GM18498 (cell line): Measurements from ENCODE around the gene SNRNP70.
"Not testable (repeated sequence)": the region's sequence is repeated elsewhere in the genome, so short reads cannot be mapped to it uniquely, and the experiment has no call there.

Experiments
- ATAC-seq: cut with Tn5 transposase; IDR thresholded peaks from one replicate; pipeline ENCODE4 v1.9.1; 2021; ENCODE audit warnings: mild to moderate bottlenecking, moderate library complexity; ENCODE audit not compliant: unreplicated experiment

SNRNP70 gene

GRCh38 chr19:49141352-49141751 is 56.1 kb downstream of the SNRNP70 start:
- no peak for ATAC-seq

DNA sequence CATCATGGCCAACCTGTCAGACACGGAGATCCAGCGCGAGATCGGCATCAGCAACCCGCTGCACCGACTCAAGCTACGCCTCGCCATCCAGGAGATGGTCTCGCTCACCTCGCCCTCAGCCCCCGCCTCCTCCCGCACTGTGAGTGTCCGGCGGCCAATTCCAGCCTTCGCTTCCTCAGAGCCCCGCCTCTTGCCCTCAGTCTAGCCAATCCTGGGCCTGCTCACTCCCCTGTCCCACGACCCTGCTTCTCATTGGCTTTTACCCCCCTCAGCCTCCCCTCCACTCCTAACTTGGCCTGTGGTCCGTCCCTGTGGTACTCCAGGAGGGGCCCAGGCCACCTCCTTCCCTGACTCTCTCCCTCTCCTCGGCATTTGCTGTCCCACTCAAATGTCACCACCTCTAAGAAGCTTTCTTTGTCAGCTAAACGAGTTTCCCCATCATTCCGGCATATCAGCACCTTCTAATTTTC is 57.6 kb downstream of the SNRNP70 start:
- no peak for ATAC-seq

DNA sequence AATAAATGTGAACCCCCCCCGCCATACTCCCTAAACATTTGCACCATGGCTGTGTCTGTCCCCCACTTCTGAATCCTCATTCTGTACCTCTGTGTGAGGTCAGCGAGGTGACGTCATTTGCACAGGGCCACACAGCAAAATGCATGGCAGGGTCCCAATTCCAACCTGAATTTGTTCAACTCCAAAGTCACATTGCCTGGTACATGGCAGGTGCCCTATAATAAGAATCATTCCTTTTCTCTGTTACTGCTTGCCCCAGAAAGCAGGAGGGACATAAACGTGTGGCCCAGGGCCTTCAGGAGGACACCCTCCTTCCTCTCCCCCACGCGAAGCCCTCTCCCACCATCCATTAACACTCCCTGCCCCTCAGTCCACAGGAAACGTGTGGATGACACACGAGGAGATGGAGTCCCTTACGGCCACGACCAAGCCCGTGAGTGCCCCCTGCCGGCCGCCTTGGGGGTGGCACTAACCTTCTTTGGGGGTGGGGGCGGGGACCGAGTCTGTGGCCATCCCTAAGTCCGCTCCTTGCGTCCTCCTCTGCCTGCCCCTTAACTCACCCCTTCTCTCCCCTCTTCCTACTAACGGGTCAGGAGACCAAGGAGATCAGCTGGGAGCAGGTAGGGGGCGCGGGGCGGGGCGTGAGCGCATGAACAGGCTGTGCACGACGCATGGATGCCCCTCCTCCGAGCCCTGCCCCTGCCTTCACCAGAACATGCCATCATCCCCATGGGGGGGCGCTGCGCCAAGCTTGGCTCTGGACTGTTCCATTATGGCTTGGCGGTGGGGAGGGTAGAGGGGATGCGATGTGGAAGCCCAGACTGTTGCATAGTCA is 60.5 kb downstream of the SNRNP70 start:
- no peak for ATAC-seq

GRCh38 chr19:49146408-49146770 is 61.1 kb downstream of the SNRNP70 start:
- ATAC-seq: not testable (repeated sequence)

GRCh38 chr19:49148044-49148682 is 62.9 kb downstream of the SNRNP70 start:
- ATAC-seq: no peak

GRCh38 chr19:49148784-49149651 is 63.8 kb downstream of the SNRNP70 start:
- no peak for ATAC-seq

GRCh38 chr19:49149652-49150105 is 64.4 kb downstream of the SNRNP70 start:
- ATAC-seq: no peak

GRCh38 chr19:49150106-49150943 is 65.1 kb downstream of the SNRNP70 start:
- no peak for ATAC-seq

DNA sequence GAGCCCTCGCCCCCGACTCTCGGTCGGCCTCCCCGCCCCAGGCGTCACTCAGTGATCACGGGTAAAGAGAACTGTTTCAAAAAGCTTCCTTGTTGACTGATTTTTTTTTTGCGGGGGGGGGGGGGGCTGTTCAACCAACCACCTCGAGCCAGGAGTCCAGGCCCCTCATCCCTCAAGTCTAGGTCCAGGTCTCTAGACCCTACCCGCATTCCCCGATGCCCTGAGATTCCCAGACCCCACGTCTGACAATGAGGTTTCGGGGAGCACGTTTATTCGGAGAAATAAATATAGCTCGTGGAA is 65.6 kb downstream of the SNRNP70 start:
- no peak for ATAC-seq

DNA sequence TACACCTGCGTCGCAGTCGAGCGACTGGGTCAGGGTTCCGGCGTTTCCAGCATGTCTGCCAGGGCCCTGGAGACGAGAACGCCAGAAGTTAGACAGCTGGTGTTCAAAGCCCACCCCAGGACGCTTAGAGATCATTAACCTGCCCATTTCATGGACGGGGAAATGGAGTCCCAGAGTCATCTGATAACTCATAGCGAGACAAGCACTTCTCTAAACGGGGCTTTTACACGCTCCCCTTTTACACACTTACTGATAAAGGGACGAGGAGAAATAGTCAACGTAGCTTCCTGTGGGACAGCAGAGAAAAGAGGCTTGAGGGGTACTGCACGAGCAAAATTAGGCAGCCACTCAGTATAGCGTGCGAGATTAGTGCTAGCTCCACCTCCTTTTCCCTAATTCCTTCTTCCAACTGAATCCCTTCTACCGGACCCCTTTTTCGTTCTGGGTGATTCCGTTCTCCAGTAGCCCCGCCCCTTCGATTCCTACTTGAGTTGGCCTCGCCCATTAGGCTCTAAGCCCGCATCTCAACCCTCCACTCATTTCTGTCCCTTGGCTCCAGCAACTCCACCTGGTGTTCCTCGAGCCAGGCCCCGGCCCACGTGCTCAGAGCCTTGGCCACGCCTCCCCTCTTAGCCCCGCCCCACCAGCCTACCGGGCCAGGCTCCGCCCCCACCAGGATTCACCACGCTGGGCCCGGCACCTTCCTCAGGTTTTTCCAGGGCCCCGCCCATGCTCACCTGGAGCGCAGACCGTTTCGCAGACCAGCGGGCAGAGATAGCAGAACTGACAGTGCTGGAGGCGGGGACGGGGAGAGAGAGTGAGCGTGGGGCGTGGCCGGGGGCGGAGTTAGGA is 66.2 kb downstream of the SNRNP70 start:
- ATAC-seq: no peak

DNA sequence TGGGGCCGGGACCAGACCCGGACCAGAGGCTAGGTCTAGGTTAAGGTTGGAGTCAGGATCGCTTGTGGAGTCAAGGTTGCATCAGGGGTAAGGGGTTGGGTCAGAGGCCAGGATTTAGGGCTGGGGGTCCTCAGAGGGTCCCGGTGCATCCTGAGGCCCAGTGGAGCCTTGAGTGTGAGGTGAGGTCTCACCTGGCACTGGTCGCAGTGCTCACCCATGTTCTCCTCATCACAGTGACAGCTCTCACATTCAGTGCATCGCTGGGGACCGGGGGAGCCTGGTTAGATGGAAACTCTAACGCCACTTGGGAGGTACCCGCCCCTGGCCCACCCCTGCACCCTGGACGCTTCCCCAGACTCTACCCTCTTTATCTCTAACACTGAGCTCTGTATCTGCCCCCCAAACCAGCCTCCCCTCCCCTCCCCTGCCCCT is 66.9 kb downstream of the SNRNP70 start:
- no peak for ATAC-seq

GRCh38 chr19:49153167-49153809 is 68.0 kb downstream of the SNRNP70 start:
- ATAC-seq: no peak

DNA sequence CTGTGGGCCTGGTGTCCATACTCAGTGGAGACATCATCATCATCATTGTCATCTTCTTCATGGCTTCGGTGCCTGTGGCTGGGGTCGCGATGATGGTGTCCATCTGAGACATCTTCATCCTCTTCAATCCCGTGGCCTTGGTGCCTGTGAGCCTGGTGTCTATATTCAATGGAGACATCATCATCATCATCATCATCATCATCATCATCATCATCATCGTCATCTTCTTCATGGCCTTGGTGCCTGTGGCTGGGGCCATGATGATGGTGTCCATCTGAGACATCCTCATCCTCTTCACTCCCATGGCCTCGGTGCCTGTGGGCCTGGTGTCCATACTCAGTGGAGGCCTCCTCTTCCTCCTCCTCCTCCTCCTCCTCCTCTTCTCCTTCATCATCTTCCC is 69.0 kb downstream of the SNRNP70 start:
- ATAC-seq: no peak

- no peak for ATAC-seq
Observed at GRCh38 chr19:49155005-49155819, 70.0 kb downstream of the SNRNP70 start, which contains the start of gene HRC. Gene HRC (minus strand): TSS chr19:49155396. CDS start chr19:49155237, 159 bp downstream.

DNA sequence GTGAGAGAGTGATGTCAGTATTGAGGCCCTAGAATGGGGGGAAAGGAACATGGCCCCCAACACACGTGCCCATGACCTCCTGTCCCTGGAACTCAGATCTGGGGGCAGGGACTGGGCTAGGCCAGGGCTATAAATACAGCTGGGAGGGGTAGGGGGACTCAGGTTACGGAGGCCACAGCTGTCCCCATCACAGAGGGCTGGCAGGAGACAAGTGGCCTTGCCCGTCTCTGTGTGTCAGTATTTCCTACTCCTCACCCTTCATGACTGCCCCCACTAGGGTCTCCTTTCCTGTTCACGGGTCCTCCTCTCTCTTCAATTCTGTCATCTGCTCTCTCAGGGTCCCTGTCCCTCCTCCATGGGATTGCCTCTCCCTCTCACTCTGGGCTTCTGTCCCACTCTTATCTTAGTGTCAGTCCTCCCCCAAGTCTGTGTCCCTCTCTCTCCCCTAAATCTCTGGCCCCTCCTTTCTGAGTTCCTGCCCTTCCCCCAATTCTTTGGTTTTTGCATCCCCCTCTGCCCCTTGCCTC is 70.6 kb downstream of the SNRNP70 start:
- no peak for ATAC-seq

DNA sequence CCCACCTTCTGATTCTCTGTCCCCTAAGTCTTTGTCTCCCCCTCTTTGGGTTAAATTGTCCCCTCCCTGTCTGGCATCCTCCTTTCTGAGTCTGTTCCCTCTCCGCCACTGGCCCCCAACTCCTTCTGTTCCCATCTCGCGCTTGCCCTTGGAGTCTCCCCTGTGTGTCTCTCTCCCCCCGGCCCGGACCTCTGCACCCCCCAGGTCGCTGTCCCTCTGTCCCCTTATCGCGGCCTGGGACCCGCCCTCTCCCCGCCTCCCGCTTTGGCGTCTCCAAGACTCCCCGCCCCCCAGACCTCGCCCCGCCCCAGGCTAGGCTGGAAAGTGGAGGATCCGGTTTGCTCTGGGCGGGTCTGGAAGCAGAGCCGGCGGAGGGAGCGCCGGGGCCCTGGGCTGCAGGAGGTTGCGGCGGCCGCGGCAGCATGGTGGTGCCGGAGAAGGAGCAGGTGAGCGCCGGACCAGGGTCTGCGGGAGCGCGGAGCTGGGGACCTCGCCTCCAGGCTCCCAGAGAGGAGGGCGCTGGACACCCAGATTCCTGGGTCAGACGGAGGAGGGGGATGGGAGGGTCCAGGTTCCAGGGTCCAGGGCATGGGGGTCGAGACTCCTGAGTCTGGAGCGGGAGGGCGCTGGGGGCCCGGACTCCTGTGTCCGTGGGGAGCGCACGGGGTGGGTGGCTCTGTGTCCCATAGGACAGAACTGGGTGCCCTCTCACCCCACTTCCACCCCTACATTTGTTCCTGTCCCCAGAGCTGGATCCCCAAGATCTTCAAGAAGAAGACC is 72.4 kb downstream of the SNRNP70 start, which contains the start of gene TRPM4:
Gene TRPM4 (plus strand): TSS at position 348 of the 780 bp plus-strand sequence. CDS start 75 bp downstream, at position 423.
- no peak for ATAC-seq
